OCI-LY3 (cell line): ENCODE data around the gene CACNG7.

Source experiments
- H2AFZ ChIP-seq: fragments of 200-600, 300-600 bp; shearing (Covaris generic); 2 replicates; pipeline ENCODE4 v1.6.0; 2014; ENCODE audit warnings: antibody characterized with exemption, low read depth, low read length
- H3K27ac ChIP-seq: fragments of 200-600, 300-600 bp; sonication (generic); 2 replicates; pipeline ENCODE4 v1.5.1; 2014; ENCODE audit warnings: mild to moderate bottlenecking, low read length, moderate library complexity, mixed read lengths
- H3K27me3 ChIP-seq: fragments of 200-600, 300-600 bp; sonication (generic); 2 replicates; pipeline ENCODE4 v1.6.1; 2014; ENCODE audit warnings: low read depth, low read length, mixed read lengths
- H3K36me3 ChIP-seq: fragments of 200-600, 300-600 bp; sonication (generic); replicated peaks from 2 replicates; pipeline ENCODE3; 2014; ENCODE audit warnings: low read depth, low read length, mixed read lengths
- H3K4me1 ChIP-seq: fragments of 300-600, 200-600 bp; sonication (generic); 2 replicates; pipeline ENCODE4 v1.6.1; 2014; ENCODE audit warnings: low read length, mixed read lengths
- H3K4me2 ChIP-seq: fragments of 200-600, 300-600 bp; sonication (generic); 2 replicates; pipeline ENCODE4 v1.6.1; 2014; ENCODE audit warnings: low read length, mixed read lengths
- H3K4me3 ChIP-seq: fragments of 300-600, 200-600 bp; sonication (generic); 2 replicates; pipeline ENCODE4 v1.5.1; 2014; ENCODE audit warnings: antibody characterized with exemption, mild to moderate bottlenecking, low read length, moderate library complexity
- H3K79me2 ChIP-seq: fragments of 300-600, 200-600 bp; shearing (Covaris generic); 2 replicates; pipeline ENCODE4 v1.6.1; 2014; ENCODE audit warnings: mild to moderate bottlenecking, low read length, mixed read lengths
- H3K9ac ChIP-seq: fragments of 300-600, 200-600 bp; shearing (Covaris generic); 2 replicates; pipeline ENCODE4 v1.6.0; 2014; ENCODE audit warnings: mild to moderate bottlenecking, low read length, moderate library complexity
- H3K9me3 ChIP-seq: fragments of 200-600, 300-600 bp; shearing (Covaris generic); 2 replicates; pipeline ENCODE4 v1.6.1; 2014; ENCODE audit warnings: low read length, mixed read lengths; ENCODE audit not compliant: insufficient read depth
- H4K20me1 ChIP-seq: fragments of 200-600, 300-600 bp; sonication (generic); 2 replicates; pipeline ENCODE4 v1.6.1; 2016; ENCODE audit warnings: low read length, mixed read lengths; ENCODE audit not compliant: insufficient read depth
- CTCF ChIP-seq: fragments of 200-600, 300-600 bp; sonication (generic); IDR thresholded peaks from 2 replicates; pipeline ENCODE4 v1.5.1; 2014; ENCODE audit warnings: antibody characterized with exemption, low read length, low read depth
- EZH2phosphoT487 ChIP-seq: fragments of 200-600 bp; shearing (Covaris generic); IDR thresholded peaks from 2 replicates; pipeline ENCODE4 v1.6.1; 2018; ENCODE audit warnings: antibody characterized with exemption, mixed run types, low read depth

The CACNG7 gene

GRCh38 chr19:53880711-53881481 lies 28.2 kb upstream of the CACNG7 start:
- Histone ChIP-seq H3K27ac (no peak overlapping the region), H3K9ac (no peak overlapping the region), H3K36me3 (no peaks in the 10 kb centered on the region), H3K79me2 (no peaks in the 10 kb centered on the region), H4K20me1 (no peaks in the 10 kb centered on the region), H3K4me1 (no peaks in the 10 kb centered on the region), H3K9me3 (no peaks in the 10 kb centered on the region), H3K27me3 (no peaks in the 10 kb centered on the region), H3K4me3 (no peak overlapping the region), H3K4me2 (no peak overlapping the region), H2AFZ (no peak overlapping the region)
- TF ChIP-seq EZH2phosphoT487, result no peak
- TF ChIP-seq CTCF, result no peak

- no peak within 1 kb of the TSS for H3K4me3 ChIP-seq
- H3K79me2 ChIP-seq, result no peaks in the 10 kb centered on the region
- H3K36me3 ChIP-seq, result no peaks in the 10 kb centered on the region
- no peaks in the 10 kb centered on the region for H4K20me1 ChIP-seq
- no peaks in the 10 kb centered on the region for H3K9me3 ChIP-seq
- H2AFZ ChIP-seq, result no peak within 1 kb of the TSS
- no peaks in the 10 kb centered on the region for H3K4me1 ChIP-seq
- no peak within 1 kb of the TSS for H3K4me2 ChIP-seq
- no peaks in the 10 kb centered on the region for H3K27me3 ChIP-seq
- no peak for TF ChIP-seq EZH2phosphoT487
- no peak for TF ChIP-seq CTCF
- H3K9ac ChIP-seq, result no peak within 1 kb of the TSS
- H3K27ac ChIP-seq, result no peak within 1 kb of the TSS
These were observed 27.3 kb upstream of the CACNG7 start, which contains the start of gene PRKCG for GRCh38 chr19:53881482-53882390. TSS of gene PRKCG (plus strand) at chr19:53882197. CDS start at chr19:53882495, 298 bp downstream.

- Histone ChIP-seq H3K27me3 (no peaks in the 10 kb centered on the region), H3K79me2 (no peaks in the 10 kb centered on the region), H2AFZ (no peak overlapping the region), H3K9ac (no peak overlapping the region), H4K20me1 (no peaks in the 10 kb centered on the region), H3K4me1 (no peaks in the 10 kb centered on the region), H3K4me3 (no peak overlapping the region), H3K9me3 (no peaks in the 10 kb centered on the region), H3K27ac (no peak overlapping the region), H3K36me3 (no peaks in the 10 kb centered on the region), H3K4me2 (no peak overlapping the region)
- no peak for TF ChIP-seq EZH2phosphoT487
These were observed 26.6 kb upstream of the CACNG7 start for GRCh38 chr19:53882391-53883050.

GRCh38 chr19:53883231-53883661 lies 25.8 kb upstream of the CACNG7 start:
- H2AFZ ChIP-seq, result no peak overlapping the region
- H3K4me3 ChIP-seq, result no peak overlapping the region
- no peaks in the 10 kb centered on the region for H3K9me3 ChIP-seq
- no peak overlapping the region for H3K4me2 ChIP-seq
- no peaks in the 10 kb centered on the region for H3K27me3 ChIP-seq
- no peaks in the 10 kb centered on the region for H4K20me1 ChIP-seq
- H3K9ac ChIP-seq, result no peak overlapping the region
- no peaks in the 10 kb centered on the region for H3K36me3 ChIP-seq
- H3K79me2 ChIP-seq, result no peaks in the 10 kb centered on the region
- H3K4me1 ChIP-seq, result no peaks in the 10 kb centered on the region
- TF ChIP-seq EZH2phosphoT487, result no peak
- no peak for TF ChIP-seq CTCF
- H3K27ac ChIP-seq, result no peak overlapping the region
